ENCODE results near the gene GLI1.

GLI1 gene

GRCh38 chr12:57518920-57519795 is 59.6 kb downstream of the GLI1 start:
- Histone ChIP-seq H3K27ac (ENCODE audit: low read length) (peak overlapping the region; percentile 100), H3K9me3 (ENCODE audit: control insufficient read depth in 1 of 2, low read length in 2 of 2) (no peaks in the 10 kb centered on the region), H3K4me3 (ENCODE audit: low read depth in 1 of 2, low read length in 2 of 2) (peak overlapping the region; percentile 94 to 98), H3K27me3 (ENCODE audit: low read depth, low read length) (no peaks in the 10 kb centered on the region), H3K4me1 (ENCODE audit: control insufficient read depth in 1 of 2, insufficient read depth in 2 of 2, low read length in 2 of 2) (peaks cover 37 to 38% of the 10 kb centered on the region in 2 donors), H3K36me3 (ENCODE audit: control insufficient read depth in 1 of 2, insufficient read depth in 2 of 2, low read length in 2 of 2) (peaks cover 37 to 49% of the 10 kb centered on the region in 2 donors)

- no peaks in the 10 kb centered on the region for H3K9me3 ChIP-seq (ENCODE audit: control insufficient read depth in 1 of 2, low read length in 2 of 2)
- no peaks in the 10 kb centered on the region for H3K27me3 ChIP-seq (ENCODE audit: low read depth, low read length)
- H3K4me1 ChIP-seq (ENCODE audit: control insufficient read depth in 1 of 2, insufficient read depth in 2 of 2, low read length in 2 of 2): peaks cover 37 to 44% of the 10 kb centered on the region in 2 donors
- H3K4me3 ChIP-seq (ENCODE audit: low read depth in 1 of 2, low read length in 2 of 2): peak overlapping the region; percentile 94 to 98
- peak overlapping the region; percentile 100 for H3K27ac ChIP-seq (ENCODE audit: low read length)
- peaks cover 37 to 52% of the 10 kb centered on the region in 2 donors for H3K36me3 ChIP-seq (ENCODE audit: control insufficient read depth in 1 of 2, insufficient read depth in 2 of 2, low read length in 2 of 2)
Measured at GRCh38 chr12:57519796-57520052, 60.1 kb downstream of the GLI1 start.

- peak within 1 kb of the TSS; percentile 94 to 98 for H3K4me3 ChIP-seq (ENCODE audit: low read depth in 1 of 2, low read length in 2 of 2)
- H3K4me1 ChIP-seq (ENCODE audit: control insufficient read depth in 1 of 2, insufficient read depth in 2 of 2, low read length in 2 of 2): peaks cover 37 to 49% of the 10 kb centered on the region in 2 donors
- peak within 1 kb of the TSS; percentile 100 for H3K27ac ChIP-seq (ENCODE audit: low read length)
- no peaks in the 10 kb centered on the region for H3K9me3 ChIP-seq (ENCODE audit: control insufficient read depth in 1 of 2, low read length in 2 of 2)
- no peaks in the 10 kb centered on the region for H3K27me3 ChIP-seq (ENCODE audit: low read depth, low read length)
- H3K36me3 ChIP-seq (ENCODE audit: control insufficient read depth in 1 of 2, insufficient read depth in 2 of 2, low read length in 2 of 2): peaks cover 35 to 52% of the 10 kb centered on the region in 2 donors
Measured at GRCh38 chr12:57520053-57520818, 60.7 kb downstream of the GLI1 start, which contains the start of gene DDIT3. Gene DDIT3, minus strand, starts transcription at chr12:57520514. Its CDS starts 3,108 bp downstream, at chr12:57517406.

- Histone ChIP-seq H3K4me1 (ENCODE audit: control insufficient read depth in 1 of 2, insufficient read depth in 2 of 2, low read length in 2 of 2) (peaks cover 37 to 59% of the 10 kb centered on the region in 2 donors), H3K27me3 (ENCODE audit: low read depth, low read length) (no peaks in the 10 kb centered on the region), H3K4me3 (ENCODE audit: low read depth in 1 of 2, low read length in 2 of 2) (peak overlapping the region; percentile 57 to 60), H3K9me3 (ENCODE audit: control insufficient read depth in 1 of 2, low read length in 2 of 2) (no peaks in the 10 kb centered on the region), H3K36me3 (ENCODE audit: control insufficient read depth in 1 of 2, insufficient read depth in 2 of 2, low read length in 2 of 2) (peaks cover 26 to 52% of the 10 kb centered on the region in 2 donors), H3K27ac (ENCODE audit: low read length) (peak overlapping the region; percentile 99)
Measured at GRCh38 chr12:57521525-57522010, 62.0 kb downstream of the GLI1 start.
